HEK293 (cell line): ENCODE results near the gene OLIG2.

Experiments
- BCL11A ChIP-seq: fragments of 450-650 bp; formaldehyde crosslinking; IDR thresholded peaks from 2 replicates; pipeline ENCODE4 v1.5.1; 2016; ENCODE audit warnings: low read depth, missing biosample characterization, missing genetic modification characterization
- BCL6B ChIP-seq: fragments of 450-650 bp; formaldehyde crosslinking; IDR thresholded peaks from 2 replicates; pipeline ENCODE4 v1.5.1; 2017; ENCODE audit warnings: missing biosample characterization, missing genetic modification characterization
- HIC1 ChIP-seq: fragments of 450-650 bp; formaldehyde crosslinking; IDR thresholded peaks from 2 replicates; pipeline ENCODE4 v1.5.1; 2016; ENCODE audit warnings: missing biosample characterization, missing genetic modification characterization
- KLF17 ChIP-seq: fragments of 450-650 bp; formaldehyde crosslinking; IDR thresholded peaks from 2 replicates; pipeline ENCODE4 v1.5.1; 2016; ENCODE audit warnings: missing biosample characterization, missing genetic modification characterization
- MZF1 ChIP-seq: fragments of 450-650 bp; formaldehyde crosslinking; IDR thresholded peaks from 2 replicates; pipeline ENCODE4 v1.5.1; 2017; ENCODE audit warnings: missing biosample characterization, missing genetic modification characterization, borderline replicate concordance
- REPIN1 ChIP-seq: fragments of 450-650 bp; formaldehyde crosslinking; IDR thresholded peaks from 2 replicates; pipeline ENCODE4 v1.5.1; 2017; ENCODE audit warnings: missing biosample characterization, missing genetic modification characterization, low read depth
- SP3 ChIP-seq: fragments of 450-650 bp; formaldehyde crosslinking; IDR thresholded peaks from 2 replicates; pipeline ENCODE4 v1.5.1; 2016; ENCODE audit warnings: missing biosample characterization, missing genetic modification characterization
- TRIM28 ChIP-seq: IDR thresholded peaks from 2 replicates; pipeline ENCODE4 v1.6.1; 2011; ENCODE audit warnings: low read length, control low read depth, borderline replicate concordance
- ZBTB17 ChIP-seq: fragments of 450-650 bp; formaldehyde crosslinking; IDR thresholded peaks from 2 replicates; pipeline ENCODE4 v1.5.1; 2016; ENCODE audit warnings: missing biosample characterization, missing genetic modification characterization
- ZFP37 ChIP-seq: fragments of 450-650 bp; formaldehyde crosslinking; IDR thresholded peaks from 2 replicates; pipeline ENCODE4 v1.5.1; 2016; ENCODE audit warnings: missing biosample characterization, missing genetic modification characterization
- ZNF10 ChIP-seq: fragments of 450-650 bp; formaldehyde crosslinking; IDR thresholded peaks from 2 replicates; pipeline ENCODE4 v1.5.1; 2017; ENCODE audit warnings: missing biosample characterization, missing genetic modification characterization
- ZNF133 ChIP-seq: fragments of 450-650 bp; formaldehyde crosslinking; IDR thresholded peaks from 2 replicates; pipeline ENCODE4 v1.5.1; 2016; ENCODE audit warnings: missing biosample characterization, missing genetic modification characterization
- ZNF16 ChIP-seq: fragments of 450-650 bp; formaldehyde crosslinking; IDR thresholded peaks from 2 replicates; pipeline ENCODE4 v1.5.1; 2016; ENCODE audit warnings: low read depth, missing biosample characterization, missing genetic modification characterization
- ZNF184 ChIP-seq: fragments of 450-650 bp; IDR thresholded peaks from 2 replicates; pipeline ENCODE4 v1.5.1; 2018; ENCODE audit warnings: missing biosample characterization, mild to moderate bottlenecking, missing genetic modification characterization
- ZNF211 ChIP-seq: fragments of 450-650 bp; formaldehyde crosslinking; IDR thresholded peaks from 2 replicates; pipeline ENCODE4 v1.5.1; 2016; ENCODE audit warnings: low read depth, missing biosample characterization, missing genetic modification characterization
- ZNF223 ChIP-seq: fragments of 450-650 bp; formaldehyde crosslinking; IDR thresholded peaks from 2 replicates; pipeline ENCODE4 v1.5.1; 2016; ENCODE audit warnings: missing biosample characterization, missing genetic modification characterization
- ZNF239 ChIP-seq: fragments of 450-650 bp; formaldehyde crosslinking; IDR thresholded peaks from 2 replicates; pipeline ENCODE4 v1.5.1; 2016; ENCODE audit warnings: missing biosample characterization, missing genetic modification characterization
- ZNF302 ChIP-seq: fragments of 450-650 bp; formaldehyde crosslinking; IDR thresholded peaks from 2 replicates; pipeline ENCODE4 v1.5.1; 2016; ENCODE audit warnings: missing biosample characterization, missing genetic modification characterization, low read depth
- ZNF354C ChIP-seq: fragments of 450-650 bp; formaldehyde crosslinking; IDR thresholded peaks from 2 replicates; pipeline ENCODE4 v1.5.1; 2016; ENCODE audit warnings: missing biosample characterization, missing genetic modification characterization, low read depth, borderline replicate concordance
- ZNF37A ChIP-seq: fragments of 450-650 bp; IDR thresholded peaks from 2 replicates; pipeline ENCODE4 v1.5.1; 2018; ENCODE audit warnings: missing biosample characterization, missing genetic modification characterization
- ZNF544 ChIP-seq: fragments of 450-650 bp; formaldehyde crosslinking; IDR thresholded peaks from 2 replicates; pipeline ENCODE4 v1.5.0; 2017; ENCODE audit warnings: missing biosample characterization, missing genetic modification characterization
- ZNF555 ChIP-seq: fragments of 450-650 bp; formaldehyde crosslinking; conservative IDR thresholded peaks from 2 replicates; pipeline ENCODE4 v1.5.1; 2017; ENCODE audit warnings: missing biosample characterization, mild to moderate bottlenecking, missing genetic modification characterization, inconsistent platforms
- ZNF561 ChIP-seq: fragments of 450-650 bp; IDR thresholded peaks from 2 replicates; pipeline ENCODE4 v1.5.1; 2018; ENCODE audit warnings: missing biosample characterization, missing genetic modification characterization, borderline replicate concordance
- ZNF610 ChIP-seq: fragments of 450-650 bp; formaldehyde crosslinking; IDR thresholded peaks from 2 replicates; pipeline ENCODE4 v1.5.1; 2016; ENCODE audit warnings: missing biosample characterization, missing genetic modification characterization, borderline replicate concordance
- ZNF654 ChIP-seq: fragments of 450-650 bp; formaldehyde crosslinking; IDR thresholded peaks from 2 replicates; pipeline ENCODE4 v1.5.1; 2016; ENCODE audit warnings: low read depth, missing biosample characterization, missing genetic modification characterization
- ZNF664 ChIP-seq: fragments of 450-650 bp; formaldehyde crosslinking; IDR thresholded peaks from 2 replicates; pipeline ENCODE4 v1.5.1; 2016; ENCODE audit warnings: missing biosample characterization, missing genetic modification characterization
- ZNF768 ChIP-seq: fragments of 450-650 bp; formaldehyde crosslinking; IDR thresholded peaks from 2 replicates; pipeline ENCODE4 v1.5.1; 2018; ENCODE audit warnings: missing biosample characterization, mild to moderate bottlenecking, missing genetic modification characterization
- TF ChIP-seq, protein P1 (sequence below): fragments of 450-650 bp; formaldehyde crosslinking; conservative IDR thresholded peaks from 2 replicates; pipeline ENCODE4 v1.5.1; 2016; ENCODE audit warnings: low read depth, missing biosample characterization, missing genetic modification characterization
- TF ChIP-seq, protein P2 (sequence below): fragments of 450-650 bp; formaldehyde crosslinking; IDR thresholded peaks from 2 replicates; pipeline ENCODE4 v1.5.1; 2016; ENCODE audit warnings: missing biosample characterization, missing genetic modification characterization, borderline replicate concordance
- TF ChIP-seq, protein P3 (sequence below): fragments of 450-650 bp; formaldehyde crosslinking; IDR thresholded peaks from 2 replicates; pipeline ENCODE4; 2016; ENCODE audit warnings: missing biosample characterization, missing genetic modification characterization

OLIG2 gene

DNA sequence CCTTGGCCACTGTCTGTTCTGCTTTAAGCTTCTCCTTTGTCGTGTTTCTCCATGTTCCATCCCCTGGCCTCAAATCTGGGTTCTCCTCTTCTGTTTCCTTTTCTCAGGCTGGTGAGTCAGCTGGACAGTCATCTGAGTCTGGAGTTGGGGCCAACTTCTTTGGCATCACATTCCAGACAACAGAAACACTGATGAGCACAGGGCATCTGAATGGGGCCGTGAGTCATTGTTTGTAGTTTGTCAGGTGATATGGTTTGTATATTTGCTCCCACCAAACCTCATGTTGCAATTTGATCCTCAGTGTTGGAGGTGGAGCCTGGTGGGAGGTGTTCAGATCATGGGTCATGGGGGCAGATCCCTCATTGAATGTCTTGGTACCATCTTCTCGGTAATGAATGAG is 14.3 kb upstream of the OLIG2 start (continued):
- TF ChIP-seq, protein P1, sequence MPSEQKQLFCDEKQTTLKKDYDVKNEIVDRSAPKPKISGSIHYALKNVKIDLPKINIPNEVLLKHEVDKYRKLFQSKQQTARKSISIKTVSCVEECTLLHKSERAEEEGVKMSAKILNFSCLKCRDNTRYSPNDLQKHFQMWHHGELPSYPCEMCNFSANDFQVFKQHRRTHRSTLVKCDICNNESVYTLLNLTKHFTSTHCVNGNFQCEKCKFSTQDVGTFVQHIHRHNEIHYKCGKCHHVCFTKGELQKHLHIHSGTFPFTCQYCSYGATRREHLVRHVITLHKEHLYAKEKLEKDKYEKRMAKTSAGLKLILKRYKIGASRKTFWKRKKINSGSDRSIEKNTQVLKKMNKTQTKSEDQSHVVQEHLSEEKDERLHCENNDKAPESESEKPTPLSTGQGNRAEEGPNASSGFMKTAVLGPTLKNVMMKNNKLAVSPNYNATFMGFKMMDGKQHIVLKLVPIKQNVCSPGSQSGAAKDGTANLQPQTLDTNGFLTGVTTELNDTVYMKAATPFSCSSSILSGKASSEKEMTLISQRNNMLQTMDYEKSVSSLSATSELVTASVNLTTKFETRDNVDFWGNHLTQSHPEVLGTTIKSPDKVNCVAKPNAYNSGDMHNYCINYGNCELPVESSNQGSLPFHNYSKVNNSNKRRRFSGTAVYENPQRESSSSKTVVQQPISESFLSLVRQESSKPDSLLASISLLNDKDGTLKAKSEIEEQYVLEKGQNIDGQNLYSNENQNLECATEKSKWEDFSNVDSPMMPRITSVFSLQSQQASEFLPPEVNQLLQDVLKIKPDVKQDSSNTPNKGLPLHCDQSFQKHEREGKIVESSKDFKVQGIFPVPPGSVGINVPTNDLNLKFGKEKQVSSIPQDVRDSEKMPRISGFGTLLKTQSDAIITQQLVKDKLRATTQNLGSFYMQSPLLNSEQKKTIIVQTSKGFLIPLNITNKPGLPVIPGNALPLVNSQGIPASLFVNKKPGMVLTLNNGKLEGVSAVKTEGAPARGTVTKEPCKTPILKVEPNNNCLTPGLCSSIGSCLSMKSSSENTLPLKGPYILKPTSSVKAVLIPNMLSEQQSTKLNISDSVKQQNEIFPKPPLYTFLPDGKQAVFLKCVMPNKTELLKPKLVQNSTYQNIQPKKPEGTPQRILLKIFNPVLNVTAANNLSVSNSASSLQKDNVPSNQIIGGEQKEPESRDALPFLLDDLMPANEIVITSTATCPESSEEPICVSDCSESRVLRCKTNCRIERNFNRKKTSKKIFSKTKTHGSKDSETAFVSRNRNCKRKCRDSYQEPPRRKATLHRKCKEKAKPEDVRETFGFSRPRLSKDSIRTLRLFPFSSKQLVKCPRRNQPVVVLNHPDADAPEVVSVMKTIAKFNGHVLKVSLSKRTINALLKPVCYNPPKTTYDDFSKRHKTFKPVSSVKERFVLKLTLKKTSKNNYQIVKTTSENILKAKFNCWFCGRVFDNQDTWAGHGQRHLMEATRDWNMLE (tag by site-specific recombination), result 0 out of 2 replicates have a peak, but pooled peaks have one; percentile 29
- TF ChIP-seq ZNF561 (tag by site-specific recombination), result no peak
- TF ChIP-seq ZNF768 (tag by site-specific recombination), result no peak
- TF ChIP-seq, protein P2, sequence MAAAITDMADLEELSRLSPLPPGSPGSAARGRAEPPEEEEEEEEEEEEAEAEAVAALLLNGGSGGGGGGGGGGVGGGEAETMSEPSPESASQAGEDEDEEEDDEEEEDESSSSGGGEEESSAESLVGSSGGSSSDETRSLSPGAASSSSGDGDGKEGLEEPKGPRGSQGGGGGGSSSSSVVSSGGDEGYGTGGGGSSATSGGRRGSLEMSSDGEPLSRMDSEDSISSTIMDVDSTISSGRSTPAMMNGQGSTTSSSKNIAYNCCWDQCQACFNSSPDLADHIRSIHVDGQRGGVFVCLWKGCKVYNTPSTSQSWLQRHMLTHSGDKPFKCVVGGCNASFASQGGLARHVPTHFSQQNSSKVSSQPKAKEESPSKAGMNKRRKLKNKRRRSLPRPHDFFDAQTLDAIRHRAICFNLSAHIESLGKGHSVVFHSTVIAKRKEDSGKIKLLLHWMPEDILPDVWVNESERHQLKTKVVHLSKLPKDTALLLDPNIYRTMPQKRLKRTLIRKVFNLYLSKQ, result no peak
- TF ChIP-seq ZNF610 (tag by site-specific recombination), result no peak
- TF ChIP-seq ZNF302 (tag by site-specific recombination), result no peak
- TF ChIP-seq ZFP37 (tag by site-specific recombination), result 0 out of 2 replicates have a peak, but pooled peaks have one; percentile 63
- TF ChIP-seq SP3 (tag by site-specific recombination), result peak; percentile 73
- TF ChIP-seq BCL6B (tag by site-specific recombination), result no peak
- peak; percentile 64; the same call in 1 of the 2 replicates for TF ChIP-seq ZNF10 (tag by site-specific recombination)
- TF ChIP-seq ZNF37A (tag by site-specific recombination), result no peak
- TF ChIP-seq MZF1, result no peak
- TF ChIP-seq KLF17, result no peak
- TF ChIP-seq BCL11A (tag by site-specific recombination), result no peak
- no peak for TF ChIP-seq ZNF544
- no peak for TF ChIP-seq HIC1
- TF ChIP-seq, protein P3, sequence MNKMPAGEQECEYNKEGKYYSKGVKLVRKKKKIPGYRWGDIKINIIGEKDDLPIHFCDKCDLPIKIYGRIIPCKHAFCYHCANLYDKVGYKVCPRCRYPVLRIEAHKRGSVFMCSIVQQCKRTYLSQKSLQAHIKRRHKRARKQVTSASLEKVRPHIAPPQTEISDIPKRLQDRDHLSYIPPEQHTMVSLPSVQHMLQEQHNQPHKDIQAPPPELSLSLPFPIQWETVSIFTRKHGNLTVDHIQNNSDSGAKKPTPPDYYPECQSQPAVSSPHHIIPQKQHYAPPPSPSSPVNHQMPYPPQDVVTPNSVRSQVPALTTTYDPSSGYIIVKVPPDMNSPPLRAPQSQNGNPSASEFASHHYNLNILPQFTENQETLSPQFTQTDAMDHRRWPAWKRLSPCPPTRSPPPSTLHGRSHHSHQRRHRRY (tag by site-specific recombination), result no peak
- TF ChIP-seq ZNF223, result no peak
- no peak for TF ChIP-seq ZNF354C (tag by site-specific recombination)
- no peak for TF ChIP-seq ZNF555 (tag by site-specific recombination)
- no peak for TF ChIP-seq ZNF133 (tag by site-specific recombination)
- TF ChIP-seq ZNF664 (tag by site-specific recombination), result no peak
- TF ChIP-seq ZNF184 (tag by site-specific recombination), result peak; percentile 84
- TF ChIP-seq ZNF16 (tag by site-specific recombination), result no peak
- TF ChIP-seq ZNF211 (tag by site-specific recombination), result no peak
- TF ChIP-seq REPIN1, result no peak
- no peak for TF ChIP-seq ZNF239 (tag by site-specific recombination)
- peak; percentile 93 for TF ChIP-seq ZBTB17 (tag by site-specific recombination)
- TF ChIP-seq ZNF654 (tag by site-specific recombination), result no peak
- TF ChIP-seq TRIM28, result no peak
